Esophagus muscularis mucosa (tissue), 4 donors: ENCODE measurements around the gene STT3A. TPM values are rescaled to one million over a fixed set of nuclear protein-coding genes. Genes with fewer than 3 reads are reported as not detected.

Experiments
- DNase-seq: peaks from one replicate; pipeline ENCODE4 v3.0.0-alpha.2; 2017; ENCODE audit errors: extremely low spot score
- H3K27ac ChIP-seq, 4 donors: fragments of 200-600 bp; sonication (generic); replicated peaks in 1 of 4; 1 replicate in 3 of 4; 2 replicates in 1 of 4; pipeline ENCODE4 v1.5.1; 2016 to 2019; ENCODE audit warnings: mild to moderate bottlenecking in 1 of 4
- H3K27me3 ChIP-seq, 4 donors: fragments of 200-600 bp; sonication (generic); one replicate each; pipeline versions ENCODE4 v1.5.1 to v1.6.0; 2016 to 2019
- H3K36me3 ChIP-seq, 4 donors: fragments of 200-600 bp; sonication (generic); one replicate each; pipeline ENCODE4 v1.5.1; 2016 to 2019
- H3K4me1 ChIP-seq, 4 donors: fragments of 200-600 bp; sonication (generic); one replicate each; pipeline ENCODE4 v1.5.1; 2016 to 2019
- H3K4me3 ChIP-seq, 4 donors: fragments of 200-600 bp; sonication (generic); 1 replicate in 2 of 4; 2 replicates in 2 of 4; pipeline ENCODE4 v1.5.1; 2016 to 2019; ENCODE audit warnings: mild to moderate bottlenecking in 4 of 4, moderate library complexity in 1 of 4
- H3K9me3 ChIP-seq, 4 donors: fragments of 200-600 bp; sonication (generic); 1 replicate in 3 of 4; 2 replicates in 1 of 4; pipeline ENCODE4 v1.5.1; 2016 to 2019
- CTCF ChIP-seq, 3 experiments: fragments of 200-600 bp in 2 of 3; fragments of 450-650 bp in 1 of 3; sonication (generic) in 2 of 3; IDR thresholded peaks; one replicate each; pipeline ENCODE4 v1.5.1; 2017 to 2019; ENCODE audit warnings: antibody characterized with exemption in 3 of 3, mild to moderate bottlenecking in 2 of 3, moderate library complexity in 1 of 3
- EP300 ChIP-seq: sonication (generic); formaldehyde crosslinking; IDR thresholded peaks from one replicate; pipeline ENCODE4 v1.6.1; 2017; ENCODE audit warnings: antibody characterized with exemption
- POLR2A ChIP-seq: fragments of 450-650 bp; IDR thresholded peaks from one replicate; pipeline ENCODE4 v1.6.1; 2017; ENCODE audit warnings: antibody characterized with exemption, moderate library complexity, mild to moderate bottlenecking, low read depth
- POLR2AphosphoS5 ChIP-seq, 2 donors: sonication (generic); formaldehyde crosslinking; IDR thresholded peaks; one replicate each; pipeline ENCODE4 v1.6.1; 2017; ENCODE audit warnings: antibody characterized with exemption in 2 of 2
- WGBS: methylation state at CpG from one replicate; pipeline ENCODE4 v1.1.5; 2018; 5-methylcytosine and 5-hydroxymethylcytosine counted together
- intact Hi-C: fragments of 100-400 bp; cut with DNase I; formaldehyde crosslinking; loops from one replicate; pipeline ENCODE4 v1.15.1; 2023
- total RNA-seq, 4 donors: library from RNA; depleted of rRNA; stranded (reverse); fragments of >200 nt; gene quantifications; one replicate each; pipeline versions ENCODE4 v1.1.0 to v1.2.1, GENCODE V29; 2016

The STT3A gene
- total RNA-seq, 4 donors from 2014 or later, result 31.6 to 65.4 (median 52.8) TPM

GRCh38 chr11:125625225-125625629 lies 32.6 kb downstream of the STT3A start:
- peak overlapping the region; percentile 90 to 95 (median 92) for H3K27ac ChIP-seq
- no peak for TF ChIP-seq CTCF (IDR thresholded peaks at IDR 0.05)
- TF ChIP-seq EP300, result no peak
- TF ChIP-seq POLR2AphosphoS5 (IDR thresholded peaks at IDR 0.05), result no peak
- TF ChIP-seq POLR2A, result no peak
- no peaks in the 10 kb centered on the region for H3K27me3 ChIP-seq
- peak overlapping the region; percentile 64 to 87 (median 68) for H3K4me3 ChIP-seq
- WGBS, result 1% methylated on average over 12 of the region's 20 CpGs
- H3K4me1 ChIP-seq, result peaks cover 14 to 33% (median 24%) of the 10 kb centered on the region in 4 donors
- peaks cover 8 to 18% (median 14%) of the 10 kb centered on the region in 4 donors for H3K36me3 ChIP-seq
- intact Hi-C loops, result loop anchor here (10.0 kb wide), 1 partner anchor 130 kb away; the partner anchor contains the start of gene FEZ1
- DNase-seq, result no peak
- H3K9me3 ChIP-seq, result no peaks in the 10 kb centered on the region

GRCh38 chr11:125625630-125626287 lies 33.1 kb downstream of the STT3A start:
- intact Hi-C loops, result loop anchor here (10.0 kb wide), 1 partner anchor 131 kb away; the partner anchor contains the start of gene FEZ1
- TF ChIP-seq EP300, result no peak
- peak; percentile 89 to 90 for TF ChIP-seq POLR2AphosphoS5 (IDR thresholded peaks at IDR 0.05)
- peak; percentile 94 for DNase-seq
- WGBS, result under 1% methylated on average over 28 of the region's 51 CpGs
- peak overlapping the region; percentile 64 to 87 (median 68) for H3K4me3 ChIP-seq
- no peaks in the 10 kb centered on the region for H3K9me3 ChIP-seq
- H3K36me3 ChIP-seq, result peaks cover 5 to 13% (median 9%) of the 10 kb centered on the region in 4 donors
- no peaks in the 10 kb centered on the region for H3K27me3 ChIP-seq
- H3K27ac ChIP-seq, result peak overlapping the region; percentile 90 to 95 (median 92)
- H3K4me1 ChIP-seq, result peaks cover 14 to 33% (median 24%) of the 10 kb centered on the region in 4 donors

GRCh38 chr11:125626288-125626950 lies 33.8 kb downstream of the STT3A start:
- H3K27me3 ChIP-seq, result no peaks in the 10 kb centered on the region
- under 1% methylated on average over 16 of the region's 18 CpGs for WGBS
- H3K9me3 ChIP-seq, result no peaks in the 10 kb centered on the region
- H3K4me3 ChIP-seq, result peak overlapping the region; percentile 64 to 87 (median 68)
- TF ChIP-seq POLR2AphosphoS5 (IDR thresholded peaks at IDR 0.05) (no peak), CTCF (IDR thresholded peaks at IDR 0.05) (peak in 1 of 3 experiments; percentile 14)
- peaks cover 0 to 6% (median 3%) of the 10 kb centered on the region in 4 donors for H3K36me3 ChIP-seq
- DNase-seq, result no peak
- peak overlapping the region; percentile 90 to 95 (median 92) for H3K27ac ChIP-seq
- H3K4me1 ChIP-seq, result peaks cover 14 to 33% (median 24%) of the 10 kb centered on the region in 4 donors
- intact Hi-C loops, result loop anchor here (10.0 kb wide), 1 partner anchor 132 kb away; the partner anchor contains the start of gene FEZ1

GRCh38 chr11:125627236-125627910 lies 34.7 kb downstream of the STT3A start:
- intact Hi-C loops, result loop anchor here (10.0 kb wide), 1 partner anchor 133 kb away; the partner anchor contains the start of gene FEZ1
- WGBS, result 72% methylated on average over 7 of the region's 7 CpGs
- Histone ChIP-seq H3K9me3 (no peaks in the 10 kb centered on the region), H3K36me3 (no peaks in the 10 kb centered on the region), H3K4me3 (no peak overlapping the region), H3K4me1 (peaks cover 14 to 26% (median 23%) of the 10 kb centered on the region in 4 donors), H3K27ac (no peak overlapping the region), H3K27me3 (no peaks in the 10 kb centered on the region)
- no peak for TF ChIP-seq CTCF (IDR thresholded peaks at IDR 0.05)
- DNase-seq, result no peak

- Histone ChIP-seq H3K4me3 (no peak overlapping the region), H3K9me3 (no peaks in the 10 kb centered on the region), H3K27me3 (no peaks in the 10 kb centered on the region), H3K4me1 (no peaks in the 10 kb centered on the region), H3K36me3 (peaks cover 0 to 14% (median 0%) of the 10 kb centered on the region in 4 donors), H3K27ac (no peak overlapping the region)
- no peak for DNase-seq
- intact Hi-C loops, result no loop called here
- no peak for TF ChIP-seq POLR2AphosphoS5 (IDR thresholded peaks at IDR 0.05)
- WGBS, result 83% methylated on average over 3 of the region's 3 CpGs
These were observed 45.2 kb downstream of the STT3A start for GRCh38 chr11:125637840-125638239.
